Smooth muscle cell (in vitro differentiated cells): Measurements from ENCODE around the gene ABCC11. TPM values are rescaled to one million over a fixed set of nuclear protein-coding genes. Genes with fewer than 3 reads are reported as not detected.

ENCODE experiments used
- DNase-seq: peaks from one replicate; lab custom pipeline; 2025; ENCODE audit not compliant: unreplicated experiment; lab: John Stamatoyannopoulos, UW
- H2AFZ ChIP-seq: fragments of 200-600 bp; sonication (generic); 2 replicates; pipeline ENCODE4 v1.6.0; 2016; ENCODE audit warnings: antibody characterized with exemption, low read depth, mild to moderate bottlenecking
- H3F3A ChIP-seq: fragments of 200-600 bp; sonication (generic); 2 replicates; pipeline ENCODE4 v1.6.0; 2017; ENCODE audit warnings: antibody characterized with exemption, low read depth
- H3K27ac ChIP-seq: fragments of 200-600 bp; sonication (generic); 2 replicates; pipeline ENCODE4 v1.5.1; 2016; ENCODE audit warnings: low read depth, mild to moderate bottlenecking
- H3K27me3 ChIP-seq: fragments of 200-600 bp; sonication (generic); 2 replicates; pipeline ENCODE4 v1.6.1; 2016; ENCODE audit warnings: low read depth, mild to moderate bottlenecking
- H3K36me3 ChIP-seq: fragments of 200-600 bp; sonication (generic); 2 replicates; pipeline ENCODE4 v1.5.1; 2016; ENCODE audit warnings: low read depth
- H3K4me1 ChIP-seq: fragments of 200-600 bp; sonication (generic); 2 replicates; pipeline ENCODE4 v1.5.1; 2016; ENCODE audit warnings: low read depth
- H3K4me2 ChIP-seq: fragments of 200-600 bp; sonication (generic); 2 replicates; pipeline ENCODE4 v1.6.0; 2016; ENCODE audit warnings: mild to moderate bottlenecking
- H3K4me3 ChIP-seq: fragments of 200-600 bp; sonication (generic); 2 replicates; pipeline ENCODE4 v1.5.1; 2016; ENCODE audit warnings: mild to moderate bottlenecking
- H3K79me2 ChIP-seq: fragments of 200-600 bp; sonication (generic); 2 replicates; pipeline ENCODE4 v1.6.0; 2016; ENCODE audit warnings: low read depth, mild to moderate bottlenecking
- H3K9ac ChIP-seq: fragments of 200-600 bp; sonication (generic); 2 replicates; pipeline ENCODE4 v1.6.0; 2016; ENCODE audit warnings: low read depth
- H3K9me3 ChIP-seq: fragments of 200-600 bp; sonication (generic); replicated peaks from 2 replicates; pipeline ENCODE4 v1.5.1; 2016; ENCODE audit warnings: low read depth
- H4K20me1 ChIP-seq: fragments of 200-600 bp; sonication (generic); 2 replicates; pipeline ENCODE4 v1.6.0; 2016; ENCODE audit warnings: low read depth
- CTCF ChIP-seq: fragments of 200-600 bp; sonication (generic); IDR thresholded peaks from 2 replicates; pipeline ENCODE4 v1.5.1; 2017; ENCODE audit warnings: borderline replicate concordance, mild to moderate bottlenecking, antibody characterized with exemption; ENCODE audit not compliant: insufficient read depth, poor library complexity, severe bottlenecking
- WGBS: methylation state at CpG from one replicate; pipeline ENCODE4 v1.1.7; 2016; ENCODE audit warnings: low lambda C conversion rate; 5-methylcytosine and 5-hydroxymethylcytosine counted together
- polyA plus RNA-seq: library from polyadenylated mRNA; unstranded; fragments of >200 nt; fragmentation: Nextera tagmentation; extraction: Ambion mirVana; gene quantifications from 2 replicates; pipeline ENCODE4 v1.2.1, GENCODE V29; 2016
- total RNA-seq: library from RNA; depleted of rRNA; stranded (reverse); fragments of >200 nt; gene quantifications from 2 replicates; pipeline ENCODE4 v1.2.3, GENCODE V29; 2014

Gene ABCC11
- total and polyA plus RNA-seq, 2 experiments from 2014 or later = not detected

- Histone ChIP-seq H2AFZ (no peak overlapping the region), H3F3A (no peaks in the 10 kb centered on the region), H3K9me3 (no peaks in the 10 kb centered on the region), H3K36me3 (peaks cover 18% of the 10 kb centered on the region), H3K9ac (no peak overlapping the region), H3K4me1 (no peaks in the 10 kb centered on the region), H4K20me1 (peaks cover 6% of the 10 kb centered on the region), H3K4me3 (no peak overlapping the region), H3K79me2 (peaks cover 6% of the 10 kb centered on the region), H3K4me2 (no peak overlapping the region), H3K27ac (no peak overlapping the region), H3K27me3 (no peaks in the 10 kb centered on the region)
- WGBS = 86% methylated on average over 2 of the region's 2 CpGs
- DNase-seq = no peak
- no peak for TF ChIP-seq CTCF
Measured at GRCh38 chr16:48292452-48292851, 45.1 kb upstream of the ABCC11 start.

- H3K4me1 ChIP-seq = no peaks in the 10 kb centered on the region
- no peak overlapping the region for H3K4me3 ChIP-seq
- peaks cover 4% of the 10 kb centered on the region for H3K9me3 ChIP-seq
- no peak overlapping the region for H3K4me2 ChIP-seq
- 91% methylated on average over 4 of the region's 4 CpGs for WGBS
- peaks cover 25% of the 10 kb centered on the region for H3K36me3 ChIP-seq
- H3K27me3 ChIP-seq = no peaks in the 10 kb centered on the region
- H3K79me2 ChIP-seq = peaks cover 6% of the 10 kb centered on the region
- H2AFZ ChIP-seq = no peak overlapping the region
- DNase-seq = no peak
- peaks cover 6% of the 10 kb centered on the region for H4K20me1 ChIP-seq
- H3K9ac ChIP-seq = no peak overlapping the region
- TF ChIP-seq CTCF = no peak
- no peak overlapping the region for H3K27ac ChIP-seq
- no peaks in the 10 kb centered on the region for H3F3A ChIP-seq
Measured at GRCh38 chr16:48291754-48292153, 44.4 kb upstream of the ABCC11 start.

GRCh38 chr16:48291303-48291702, 44.0 kb upstream of the ABCC11 start:
- H4K20me1 ChIP-seq = peaks cover 6% of the 10 kb centered on the region
- no peaks in the 10 kb centered on the region for H3F3A ChIP-seq
- H3K4me2 ChIP-seq = no peak overlapping the region
- H3K9ac ChIP-seq = no peak overlapping the region
- H2AFZ ChIP-seq = no peak overlapping the region
- DNase-seq = no peak
- no peak for TF ChIP-seq CTCF
- no peak overlapping the region for H3K27ac ChIP-seq
- peaks cover 28% of the 10 kb centered on the region for H3K36me3 ChIP-seq
- peaks cover 4% of the 10 kb centered on the region for H3K9me3 ChIP-seq
- no peaks in the 10 kb centered on the region for H3K27me3 ChIP-seq
- 93% methylated on average over 3 of the region's 3 CpGs for WGBS
- H3K79me2 ChIP-seq = peaks cover 6% of the 10 kb centered on the region
- H3K4me1 ChIP-seq = no peaks in the 10 kb centered on the region
- H3K4me3 ChIP-seq = no peak overlapping the region

- no peaks in the 10 kb centered on the region for H3K4me1 ChIP-seq
- no peak overlapping the region for H3K4me2 ChIP-seq
- H3K36me3 ChIP-seq = peaks cover 30% of the 10 kb centered on the region
- no peak for DNase-seq
- H3F3A ChIP-seq = no peaks in the 10 kb centered on the region
- no peak for TF ChIP-seq CTCF
- no peaks in the 10 kb centered on the region for H3K79me2 ChIP-seq
- H3K4me3 ChIP-seq = no peak overlapping the region
- H3K9ac ChIP-seq = no peak overlapping the region
- H3K27me3 ChIP-seq = no peaks in the 10 kb centered on the region
- peaks cover 4% of the 10 kb centered on the region for H3K9me3 ChIP-seq
- peaks cover 5% of the 10 kb centered on the region for H4K20me1 ChIP-seq
- H2AFZ ChIP-seq = no peak overlapping the region
- H3K27ac ChIP-seq = no peak overlapping the region
Measured at GRCh38 chr16:48287239-48287638, 39.9 kb upstream of the ABCC11 start.
